ENCODE measurements around the gene RAB3GAP2. TPM values are rescaled to one million over a fixed set of nuclear protein-coding genes. Genes with fewer than 3 reads are reported as not detected.

RAB3GAP2 gene
- total and polyA plus RNA-seq, 10 of the 15 experiments (the other 5 are each of a cell fraction or from before 2014, with no cell fraction given) = 11.9 to 51.1 (median 24.4) TPM

DNA sequence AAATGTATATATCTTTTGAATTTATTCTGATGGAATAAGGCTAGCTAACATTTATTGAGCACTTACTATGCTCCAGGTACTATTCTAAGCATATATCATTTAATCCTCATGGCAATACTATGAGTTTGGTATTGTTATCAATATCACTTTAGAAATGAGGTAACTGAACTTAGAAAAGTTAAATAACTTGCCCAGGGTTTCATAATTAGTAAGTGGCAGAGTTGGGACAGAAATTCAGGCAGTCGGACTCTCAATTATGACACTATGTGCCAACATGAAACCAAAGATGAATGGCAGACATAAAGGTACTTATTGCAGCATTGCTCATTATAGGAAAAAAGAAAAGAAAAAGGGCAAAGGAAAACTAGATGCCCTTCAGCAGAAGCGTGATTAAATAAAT is 48.2 kb downstream of the RAB3GAP2 start:
- 4% methylated on average over 2 of the region's 2 CpGs for WGBS (ENCODE audit: insufficient coverage, insufficient replicate concordance, low lambda C conversion rate, missing lambda C conversion rate)
- Histone ChIP-seq H3K4me3 (no peak overlapping the region), H3K27ac (ENCODE audit: control insufficient read depth, insufficient read depth) (no peak overlapping the region), H3K4me1 (ENCODE audit: control insufficient read depth, insufficient read depth, low read length) (peaks cover 17% of the 10 kb centered on the region), H3K79me2 (ENCODE audit: control insufficient read depth, insufficient read depth, low read length) (peaks cover 70% of the 10 kb centered on the region), H3K9me3 (replicated peaks; ENCODE audit: control insufficient read depth, insufficient read depth, low read length) (no peaks in the 10 kb centered on the region; the same call in 2 of the 3 replicates), H3K4me2 (ENCODE audit: control insufficient read depth, insufficient read depth) (no peak overlapping the region), H3K27me3 (replicated peaks in 1 of 2; ENCODE audit: control insufficient read depth in 2 of 2, insufficient read depth in 2 of 2, low read length in 1 of 2) (no peaks in the 10 kb centered on the region), H3K9ac (ENCODE audit: control insufficient read depth, insufficient read depth, low read length) (no peak overlapping the region), H4K20me1 (ENCODE audit: control insufficient read depth, insufficient read depth) (no peaks in the 10 kb centered on the region), H3K36me3 (ENCODE audit: control insufficient read depth in 2 of 2, insufficient read depth in 2 of 2, low read length in 1 of 2) (no peaks in the 10 kb centered on the region; a peak in 1 of 4 replicates), H2AFZ (ENCODE audit: control insufficient read depth, low read depth, low read length) (no peak overlapping the region)
- BruUV-seq (replicated peaks) = no TSS peak
- DNase-seq (ENCODE audit: low read depth, low spot score) = no peak
- intact Hi-C loops (cut with micrococcal nuclease; ENCODE audit: unreplicated experiment) (no loop called here), in situ Hi-C loops (cut with MboI) (no loop called here)
- POLR2A ChIA-PET = interaction anchor here (0.6 to 1.4 kb wide), 4 partner anchors 44 to 544 kb away, joined by 3 to 10 read pairs (median 6); no protein-coding TSS in a partner anchor
- CTCF ChIA-PET = interaction anchor here (1.3 to 4.6 kb wide), 4 partner anchors 8 to 46 kb away, joined by 3 to 29 read pairs (median 12); no protein-coding TSS in a partner anchor
- peak; percentile 5 for ATAC-seq
- RAD21 ChIA-PET (ENCODE audit: unreplicated experiment) = interaction anchor here (0.6 to 18.1 kb wide), 6 partner anchors 47 to 509 kb away, joined by 3 to 189 read pairs (median 4); partner anchors contain the start of gene RAB3GAP2
- no peak for FAIRE-seq
- SMC1A ChIA-PET (ENCODE audit: uncharacterized antibody, unreplicated experiment) = interaction anchor here (1.0 to 2.4 kb wide), 5 partner anchors 10 to 549 kb away, joined by 3 to 12 read pairs (median 5); partner anchors contain the start of gene RAB3GAP2
- TF ChIP-seq PBX3 (IDR thresholded peaks at IDR 0.05; ENCODE audit: insufficient replicate concordance, low read depth, low read length) (no peak), MYB (IDR thresholded peaks at IDR 0.05; ENCODE audit: borderline replicate concordance, low read depth, low read length) (no peak), EP300 (IDR thresholded peaks at IDR 0.05; ENCODE audit: borderline replicate concordance in 1 of 2, control insufficient read depth in 1 of 2, low read depth in 2 of 2, low read length in 2 of 2) (0 out of 4 replicates have a peak, but pooled peaks of 1 of the 2 experiments have one; percentile 16), TBL1XR1 (IDR thresholded peaks at IDR 0.05; ENCODE audit: low read depth, low read length) (no peak), CBX5 (IDR thresholded peaks at IDR 0.05; ENCODE audit: low read depth) (no peak), ZBTB40 (IDR thresholded peaks at IDR 0.05; ENCODE audit: borderline replicate concordance) (no peak), IKZF2 (IDR thresholded peaks at IDR 0.05) (no peak), RELA (IDR thresholded peaks at IDR 0.05; ENCODE audit: borderline replicate concordance, partially characterized antibody) (no peak), CEBPZ (IDR thresholded peaks at IDR 0.05; ENCODE audit: low read depth, low read length) (no peak), SIN3A (IDR thresholded peaks at IDR 0.05; ENCODE audit: low read depth, low read length) (no peak)
- TF ChIP-seq, protein P1, sequence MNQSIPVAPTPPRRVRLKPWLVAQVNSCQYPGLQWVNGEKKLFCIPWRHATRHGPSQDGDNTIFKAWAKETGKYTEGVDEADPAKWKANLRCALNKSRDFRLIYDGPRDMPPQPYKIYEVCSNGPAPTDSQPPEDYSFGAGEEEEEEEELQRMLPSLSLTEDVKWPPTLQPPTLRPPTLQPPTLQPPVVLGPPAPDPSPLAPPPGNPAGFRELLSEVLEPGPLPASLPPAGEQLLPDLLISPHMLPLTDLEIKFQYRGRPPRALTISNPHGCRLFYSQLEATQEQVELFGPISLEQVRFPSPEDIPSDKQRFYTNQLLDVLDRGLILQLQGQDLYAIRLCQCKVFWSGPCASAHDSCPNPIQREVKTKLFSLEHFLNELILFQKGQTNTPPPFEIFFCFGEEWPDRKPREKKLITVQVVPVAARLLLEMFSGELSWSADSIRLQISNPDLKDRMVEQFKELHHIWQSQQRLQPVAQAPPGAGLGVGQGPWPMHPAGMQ (IDR thresholded peaks at IDR 0.05; ENCODE audit: borderline replicate concordance) = no peak
